Lower leg skin (tissue), 3 donors: ENCODE data around the gene RET.

Experiments used
- CTCF ChIP-seq, 3 donors: fragments of 450-650 bp; IDR thresholded peaks; one replicate each; pipeline ENCODE4 v1.5.1; 2016; ENCODE audit warnings: antibody characterized with exemption in 3 of 3, mild to moderate bottlenecking in 3 of 3, moderate library complexity in 2 of 3
- POLR2A ChIP-seq, 2 donors: fragments of 450-650 bp; IDR thresholded peaks; one replicate each; pipeline ENCODE4 v1.6.1; 2016 to 2017; ENCODE audit warnings: antibody characterized with exemption in 2 of 2, mild to moderate bottlenecking in 1 of 2, moderate library complexity in 1 of 2

- TF ChIP-seq POLR2A (IDR thresholded peaks at IDR 0.05) (no peak), CTCF (IDR thresholded peaks at IDR 0.05) (no peak)
These were observed 7.9 kb downstream of the RET start for GRCh38 chr10:43084812-43085211.
